Measurements from ENCODE around the gene KDF1. TPM values are rescaled to one million over a fixed set of nuclear protein-coding genes. Genes with fewer than 3 reads are reported as not detected.
"Not testable (repeated sequence)": the region's sequence is repeated elsewhere in the genome, so short reads cannot be mapped to it uniquely, and the experiment has no call there.

Gene KDF1
- total RNA-seq, 1 donor from 2014 or later = not detected

- DNase-seq = no peak
These were observed 6.9 kb downstream of the KDF1 start for GRCh38 chr1:26953374-26953773.

DNA sequence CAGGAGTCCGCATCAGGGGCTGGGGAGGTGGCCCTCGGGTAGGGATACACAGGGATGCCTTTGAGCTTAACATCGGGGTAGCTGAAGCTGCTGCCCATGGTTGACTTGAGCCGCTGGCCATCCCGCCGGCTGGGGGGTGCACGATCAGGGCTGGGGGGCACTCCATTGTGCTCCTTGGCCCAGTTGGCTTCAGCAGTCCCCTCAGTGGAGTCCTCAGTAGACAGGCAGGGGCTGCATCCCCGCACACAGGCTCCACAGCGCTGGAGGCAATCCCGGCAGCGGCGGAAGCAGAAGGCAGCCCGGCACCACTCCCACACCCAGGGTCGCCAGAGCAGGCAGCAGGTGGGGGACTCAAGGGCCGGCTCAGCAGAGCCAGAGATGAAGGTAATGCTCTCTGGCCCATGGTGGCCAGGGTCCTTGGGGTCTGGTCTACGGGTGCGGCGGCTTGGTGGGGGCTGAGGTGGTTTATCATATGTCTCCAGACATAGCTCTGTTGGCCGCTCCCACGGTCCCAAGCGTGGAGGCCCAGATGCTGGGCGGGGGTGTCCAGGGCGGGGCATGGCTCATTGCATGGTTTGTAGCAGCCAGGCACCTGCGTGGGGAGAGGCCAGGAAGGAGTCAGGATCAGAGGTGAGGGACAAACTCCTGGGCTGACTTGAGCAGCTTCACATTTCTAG is 8.3 kb downstream of the KDF1 start:
- DNase-seq = no peak

- no peak for DNase-seq
These were observed 9.1 kb downstream of the KDF1 start for GRCh38 chr1:26951216-26951615.

DNA sequence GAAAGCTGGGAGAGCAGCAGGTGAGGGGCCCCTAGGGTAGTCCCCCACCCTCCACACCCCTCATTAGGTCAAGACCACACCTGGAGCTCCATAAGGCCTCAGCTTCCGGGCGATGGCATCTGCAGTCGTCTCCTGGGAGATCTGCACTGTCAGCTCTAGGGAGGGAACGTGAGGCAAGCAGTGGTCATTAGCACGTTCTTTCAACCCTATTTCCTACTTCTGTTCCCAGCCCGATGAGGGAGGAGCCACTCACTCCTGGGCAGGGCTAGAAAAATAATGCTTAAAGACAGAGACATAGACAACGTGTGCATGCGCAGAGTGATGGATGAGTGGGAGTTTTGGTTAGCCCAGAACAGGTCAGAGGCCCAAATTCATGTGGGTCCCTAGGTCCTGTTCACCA is 9.7 kb downstream of the KDF1 start:
- DNase-seq = no peak

DNA sequence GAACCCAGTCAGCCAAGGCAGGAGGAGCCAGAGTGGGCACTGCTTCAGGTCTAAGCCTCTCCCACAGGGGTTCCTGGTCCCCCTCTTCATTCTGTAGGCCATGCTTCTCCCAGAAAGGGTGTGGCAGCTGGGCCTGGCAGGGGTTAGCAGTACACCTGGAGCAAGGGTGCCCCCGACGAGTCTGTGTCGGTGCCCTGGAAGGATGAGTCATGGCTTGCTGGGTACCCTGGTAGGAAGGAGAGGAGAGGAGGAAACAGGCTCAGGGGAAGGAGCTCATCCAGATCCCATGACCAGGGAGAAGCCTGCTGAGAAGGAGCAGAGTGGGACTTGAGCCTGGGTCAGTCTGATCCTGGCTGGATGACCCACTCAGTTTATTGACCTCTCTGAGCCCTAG is 10.3 kb downstream of the KDF1 start:
- peak; percentile 43 for DNase-seq

DNA sequence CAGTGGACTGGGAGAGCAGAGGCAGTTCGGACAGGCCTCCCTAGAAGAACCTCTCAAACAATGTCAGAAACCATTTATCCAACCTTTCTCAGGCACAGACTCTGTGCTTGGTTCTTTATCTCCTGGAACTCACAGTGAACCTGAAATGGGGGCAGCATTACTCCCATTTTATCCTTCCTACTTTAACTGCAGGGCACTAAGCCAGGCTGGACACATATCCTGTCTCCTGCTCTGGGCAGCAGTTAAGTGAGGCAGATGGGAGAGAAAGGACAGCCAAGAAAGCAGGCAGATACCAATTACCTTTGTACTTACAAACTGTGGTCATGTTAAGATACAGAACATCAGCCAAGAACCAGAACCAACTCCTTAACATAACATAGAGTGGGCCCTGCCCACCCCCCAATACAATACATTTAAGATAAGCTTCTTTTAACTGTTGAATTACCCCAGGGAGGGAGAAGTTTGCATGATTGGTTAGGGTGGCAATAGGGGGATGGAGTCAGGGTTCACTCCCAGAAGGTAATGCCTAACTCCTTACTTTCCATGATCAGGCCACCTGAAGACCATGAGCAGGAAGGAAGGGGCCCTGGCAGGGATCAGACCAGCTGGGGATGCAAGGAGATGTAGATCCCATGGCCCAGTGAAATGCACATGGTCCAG is 10.9 kb downstream of the KDF1 start:
- DNase-seq = peak; percentile 22

DNA sequence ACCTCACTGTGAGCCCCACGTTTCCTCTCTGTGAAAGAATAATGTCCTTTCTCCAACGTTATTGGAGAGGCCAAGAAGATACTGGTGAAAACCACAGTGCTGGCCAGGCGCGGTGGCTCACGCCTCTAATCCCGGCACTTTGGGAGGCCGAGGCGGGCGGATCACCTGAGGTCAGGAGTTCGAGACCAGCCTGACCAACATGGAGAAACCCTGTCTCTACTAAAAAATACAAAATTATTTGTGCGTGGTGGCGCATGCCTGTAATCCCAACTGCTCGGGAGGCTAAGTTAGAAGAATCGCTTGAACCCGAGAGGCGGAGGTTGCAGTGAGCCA is 11.6 kb downstream of the KDF1 start:
- not testable (repeated sequence) for DNase-seq

DNA sequence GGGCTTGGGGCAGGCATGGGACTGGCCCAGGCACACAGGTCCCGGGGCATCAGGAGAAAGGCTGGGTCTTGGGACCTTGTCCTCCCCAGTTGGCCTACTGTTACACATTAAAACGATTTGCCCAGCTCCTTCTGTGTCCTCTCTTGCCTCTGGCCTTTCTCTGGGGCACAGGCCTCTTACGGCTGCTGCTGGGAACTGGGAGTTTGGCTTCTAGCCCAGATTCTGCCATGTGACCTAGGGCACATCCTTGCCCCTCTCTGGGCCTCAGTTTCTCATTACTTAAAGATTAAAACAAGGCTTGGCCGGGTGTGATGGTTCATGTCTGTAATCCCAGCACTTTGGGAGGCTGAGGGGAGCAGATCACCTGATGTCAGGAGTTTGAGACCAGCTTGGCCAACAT is 14.0 kb downstream of the KDF1 start:
- no peak for DNase-seq

DNA sequence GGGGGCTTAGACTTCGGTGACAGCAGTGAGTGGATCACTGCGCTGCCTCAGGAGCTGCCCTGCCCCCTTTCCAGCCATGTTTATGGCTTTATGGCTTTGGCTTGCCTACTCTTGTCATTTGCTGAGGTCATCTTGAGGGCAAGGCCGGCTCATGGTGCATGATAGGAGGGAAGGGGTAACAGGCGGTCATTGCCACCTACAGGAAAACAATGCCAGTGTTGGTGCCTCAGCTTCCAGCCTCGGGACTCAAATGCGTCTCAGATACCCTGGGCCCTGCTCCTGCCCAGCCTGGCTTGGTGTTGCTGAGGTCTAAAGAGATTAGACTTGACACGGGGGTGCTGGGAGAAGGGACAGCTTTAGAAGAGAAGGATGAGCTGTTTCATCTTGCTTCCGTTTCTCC is 14.5 kb downstream of the KDF1 start:
- no peak for DNase-seq

DNA sequence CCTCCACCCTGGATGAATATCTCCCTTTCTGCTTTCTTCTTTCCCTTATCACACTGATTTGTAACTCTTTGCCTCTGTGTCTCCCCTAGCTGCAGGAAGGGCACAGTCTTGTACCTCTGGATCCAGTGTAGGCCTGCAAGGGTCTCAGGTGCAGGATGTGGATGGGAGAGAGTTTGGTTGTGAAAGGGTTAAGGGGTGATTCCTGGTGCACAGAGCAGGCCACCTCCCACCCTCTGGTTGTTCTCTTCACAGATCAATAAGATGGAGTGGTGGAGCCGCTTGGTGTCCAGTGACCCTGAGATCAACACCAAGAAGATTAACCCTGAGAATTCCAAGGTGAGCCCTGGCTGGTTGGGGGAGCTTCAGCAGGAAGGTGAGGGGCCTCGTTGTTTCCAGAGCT is 15.1 kb downstream of the KDF1 start:
- DNase-seq = no peak

GRCh38 chr1:26942656-26943055 is 17.6 kb downstream of the KDF1 start:
- DNase-seq = no peak

DNA sequence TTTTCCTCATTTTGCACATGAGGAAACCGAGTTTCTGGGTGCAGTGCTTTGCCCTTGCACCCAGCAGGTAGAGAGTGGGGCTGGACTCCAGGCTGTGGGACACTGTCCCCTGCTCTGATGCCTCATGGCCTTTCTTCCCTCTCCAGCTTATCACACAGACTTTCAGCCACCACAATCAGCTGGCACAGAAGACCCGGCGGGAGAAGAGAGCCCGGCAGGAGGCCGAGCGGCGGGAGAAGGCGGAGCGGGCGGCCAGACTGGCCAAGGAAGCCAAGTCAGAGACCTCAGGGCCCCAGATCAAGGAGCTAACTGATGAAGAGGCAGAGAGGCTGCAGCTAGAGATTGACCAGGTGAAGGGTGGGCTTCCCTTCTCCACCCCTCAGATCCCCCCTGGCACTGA is 19.0 kb downstream of the KDF1 start:
- DNase-seq = no peak

- DNase-seq = no peak
These were observed 21.6 kb downstream of the KDF1 start for GRCh38 chr1:26938659-26939025.

- no peak for DNase-seq
These were observed 22.1 kb downstream of the KDF1 start for GRCh38 chr1:26938004-26938658.

DNA sequence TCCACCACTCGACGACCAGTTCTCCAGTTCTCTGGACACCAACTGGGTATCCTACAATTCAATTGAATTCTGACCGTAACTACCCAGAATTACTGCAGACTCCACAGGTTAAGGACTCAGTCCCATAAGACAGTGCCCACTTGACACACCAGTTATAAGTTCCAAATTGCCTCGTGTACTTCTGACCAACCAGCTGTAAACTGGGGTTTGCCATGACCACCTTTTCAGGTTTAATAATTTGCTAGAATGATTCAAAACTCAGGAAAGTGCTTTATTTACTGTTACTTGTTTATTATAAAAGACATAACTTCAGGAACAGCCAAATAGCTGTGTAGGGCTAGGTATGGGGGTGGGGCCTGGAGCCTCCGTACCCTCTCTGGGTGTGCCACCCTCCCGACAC is 23.4 kb downstream of the KDF1 start:
- no peak for DNase-seq

DNA sequence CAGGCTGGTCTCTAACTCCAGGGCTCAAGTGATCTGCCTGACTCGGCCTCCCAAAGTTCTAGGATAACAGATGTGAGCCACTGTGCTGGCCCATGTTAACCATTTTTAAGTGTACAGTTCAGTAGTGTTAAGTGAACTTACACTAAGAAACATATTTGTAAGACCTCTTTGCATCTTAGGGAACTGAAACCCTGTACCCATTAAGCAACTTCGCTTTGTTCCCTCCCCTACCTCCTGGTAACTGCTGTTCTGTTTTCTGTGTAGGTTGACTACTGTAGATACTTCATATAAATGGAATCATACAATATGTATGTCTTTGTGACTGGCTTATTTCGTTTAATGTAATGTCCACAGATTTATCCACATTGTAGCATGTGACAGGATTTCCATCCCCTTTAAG is 27.7 kb downstream of the KDF1 start:
- no peak for DNase-seq

GRCh38 chr1:26923711-26924110 is 36.6 kb downstream of the KDF1 start:
- DNase-seq = peak; percentile 86

GRCh38 chr1:26922901-26923300 is 37.4 kb downstream of the KDF1 start:
- no peak for DNase-seq

DNA sequence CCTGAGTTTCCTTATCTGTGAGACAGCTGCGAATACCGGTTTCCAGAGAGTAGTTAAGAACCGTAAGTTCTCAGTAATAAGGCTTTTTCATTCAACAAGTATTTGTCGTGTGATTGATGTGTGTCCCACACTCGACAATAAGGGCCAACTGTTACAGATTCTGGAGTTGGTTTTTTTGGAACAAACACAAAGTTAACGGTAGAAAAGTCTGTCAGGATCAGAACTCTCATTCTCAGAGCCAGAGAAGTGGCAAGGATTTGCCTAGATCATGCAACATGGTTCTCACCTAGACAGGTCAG is 37.9 kb downstream of the KDF1 start:
- DNase-seq = no peak

DNA sequence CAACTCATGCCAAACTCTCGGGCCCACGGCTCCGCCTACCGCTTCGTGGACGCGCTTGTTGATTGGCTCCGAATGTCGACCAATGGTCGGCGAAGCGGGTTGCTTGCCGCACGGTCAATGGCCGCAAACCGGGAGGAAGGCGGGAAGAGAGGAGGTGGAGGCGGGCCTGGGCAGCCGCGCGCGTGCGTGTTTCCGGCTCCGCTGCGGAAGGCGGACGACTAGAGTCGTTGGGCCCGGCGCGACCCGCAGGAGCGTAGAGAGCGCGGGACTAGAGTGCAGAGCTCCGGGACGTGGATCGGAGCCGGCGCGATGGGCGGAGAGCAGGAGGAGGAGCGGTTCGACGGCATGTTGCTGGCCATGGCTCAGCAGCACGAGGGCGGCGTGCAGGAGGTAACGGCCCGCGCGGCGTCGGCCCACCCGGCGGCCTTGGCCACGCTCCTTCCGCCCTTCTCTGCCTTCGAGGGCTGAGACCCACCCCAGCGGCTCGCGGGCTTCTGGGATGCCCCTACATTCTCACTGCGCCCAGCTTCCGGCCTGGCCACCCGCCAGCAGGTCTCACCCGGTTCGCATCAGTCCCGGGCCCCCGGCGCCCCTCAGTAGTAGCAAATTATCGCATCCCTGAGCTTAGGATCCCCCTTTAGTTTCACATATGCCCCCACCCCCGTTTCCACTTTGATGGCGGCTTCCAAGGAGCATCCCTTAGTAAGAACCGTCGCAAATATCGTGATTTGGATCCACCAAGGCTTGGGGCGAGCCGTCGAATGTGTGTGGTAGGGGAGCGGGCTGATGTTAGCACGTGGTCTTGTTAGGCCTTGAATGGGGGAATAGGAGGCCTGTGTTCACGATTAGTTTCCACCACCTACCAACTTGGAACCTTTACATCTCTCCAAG is 38.5 kb downstream of the KDF1 start, which contains the start of gene NUDC:
Gene NUDC, plus strand, starts transcription at position 204 of the 891 bp plus-strand sequence. Its CDS starts 106 bp downstream, at position 310.
- DNase-seq = peak; percentile 99

DNA sequence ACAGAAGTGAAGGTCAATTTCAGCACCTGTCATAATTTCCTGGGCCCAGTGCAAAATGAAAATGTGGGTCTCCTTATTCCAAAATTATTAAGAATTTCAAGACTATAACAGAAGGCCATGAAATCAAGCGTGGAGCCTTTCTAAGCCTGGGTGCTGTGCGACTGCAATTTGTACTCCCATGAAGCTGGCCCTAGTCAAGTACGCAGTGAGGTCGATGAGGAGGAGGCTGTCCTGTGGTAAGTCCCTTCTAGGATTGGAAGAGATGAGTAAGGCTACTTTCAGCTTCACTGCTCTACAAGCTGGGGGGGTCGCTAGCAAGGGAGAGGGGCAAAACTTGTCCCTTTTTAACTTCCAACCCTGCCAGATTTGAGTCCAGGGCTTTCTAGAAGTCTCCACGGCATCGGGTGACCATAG is 39.1 kb downstream of the KDF1 start:
- no peak for DNase-seq

DNA sequence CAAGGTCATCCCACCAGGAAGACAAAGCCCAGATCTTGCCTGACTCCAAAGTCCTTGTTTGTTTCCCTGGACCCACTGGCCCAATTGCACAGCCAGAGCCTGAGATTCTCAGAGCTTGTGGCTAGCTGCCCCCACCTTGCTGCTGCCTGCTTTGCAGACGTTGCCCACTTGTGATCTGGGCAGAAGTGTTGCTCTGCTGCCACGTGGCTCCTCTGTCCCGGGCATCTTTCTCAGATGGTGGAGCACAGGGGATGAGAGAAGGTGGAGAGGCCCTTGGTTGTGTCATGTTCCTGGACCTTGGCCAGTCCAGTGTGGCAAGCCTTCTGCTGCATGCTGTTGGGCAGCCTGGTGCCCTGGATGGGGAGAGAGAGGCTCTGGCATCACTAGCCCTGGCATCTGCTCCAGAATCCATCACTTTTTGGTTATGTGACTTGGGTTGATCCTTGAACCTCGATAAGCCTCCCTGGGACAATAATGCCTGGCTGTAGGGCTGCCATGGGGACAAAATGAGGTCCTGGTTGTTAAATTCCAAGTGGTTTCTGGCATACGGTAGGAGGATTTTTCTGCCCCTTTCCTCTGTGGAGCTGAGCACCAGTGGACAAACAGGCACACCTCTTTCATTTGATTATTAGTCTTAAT is 44.9 kb downstream of the KDF1 start:
- no peak for DNase-seq

All from dermis blood vessel endothelial cell (primary cell).